ENCODE results near the gene CNTN4.

The CNTN4 gene

GRCh38 chr3:2536575-2536974 is 437.9 kb downstream of the CNTN4 start:
- no peak for TF ChIP-seq SPI1 (IDR thresholded peaks at IDR 0.05; ENCODE audit: borderline replicate concordance, low read depth)
- no peak for TF ChIP-seq GABPA (IDR thresholded peaks at IDR 0.05; ENCODE audit: low read depth)
- TF ChIP-seq, protein P1, sequence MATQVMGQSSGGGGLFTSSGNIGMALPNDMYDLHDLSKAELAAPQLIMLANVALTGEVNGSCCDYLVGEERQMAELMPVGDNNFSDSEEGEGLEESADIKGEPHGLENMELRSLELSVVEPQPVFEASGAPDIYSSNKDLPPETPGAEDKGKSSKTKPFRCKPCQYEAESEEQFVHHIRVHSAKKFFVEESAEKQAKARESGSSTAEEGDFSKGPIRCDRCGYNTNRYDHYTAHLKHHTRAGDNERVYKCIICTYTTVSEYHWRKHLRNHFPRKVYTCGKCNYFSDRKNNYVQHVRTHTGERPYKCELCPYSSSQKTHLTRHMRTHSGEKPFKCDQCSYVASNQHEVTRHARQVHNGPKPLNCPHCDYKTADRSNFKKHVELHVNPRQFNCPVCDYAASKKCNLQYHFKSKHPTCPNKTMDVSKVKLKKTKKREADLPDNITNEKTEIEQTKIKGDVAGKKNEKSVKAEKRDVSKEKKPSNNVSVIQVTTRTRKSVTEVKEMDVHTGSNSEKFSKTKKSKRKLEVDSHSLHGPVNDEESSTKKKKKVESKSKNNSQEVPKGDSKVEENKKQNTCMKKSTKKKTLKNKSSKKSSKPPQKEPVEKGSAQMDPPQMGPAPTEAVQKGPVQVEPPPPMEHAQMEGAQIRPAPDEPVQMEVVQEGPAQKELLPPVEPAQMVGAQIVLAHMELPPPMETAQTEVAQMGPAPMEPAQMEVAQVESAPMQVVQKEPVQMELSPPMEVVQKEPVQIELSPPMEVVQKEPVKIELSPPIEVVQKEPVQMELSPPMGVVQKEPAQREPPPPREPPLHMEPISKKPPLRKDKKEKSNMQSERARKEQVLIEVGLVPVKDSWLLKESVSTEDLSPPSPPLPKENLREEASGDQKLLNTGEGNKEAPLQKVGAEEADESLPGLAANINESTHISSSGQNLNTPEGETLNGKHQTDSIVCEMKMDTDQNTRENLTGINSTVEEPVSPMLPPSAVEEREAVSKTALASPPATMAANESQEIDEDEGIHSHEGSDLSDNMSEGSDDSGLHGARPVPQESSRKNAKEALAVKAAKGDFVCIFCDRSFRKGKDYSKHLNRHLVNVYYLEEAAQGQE (IDR thresholded peaks at IDR 0.05; ENCODE audit: insufficient replicate concordance, low read depth), result no peak
- no peak for TF ChIP-seq POLR2AphosphoS5 (IDR thresholded peaks at IDR 0.05; ENCODE audit: low read depth)
- TF ChIP-seq CTCF (IDR thresholded peaks at IDR 0.05; ENCODE audit: insufficient read depth, low read length), result no peak
- Histone ChIP-seq H3K4me3 (replicated peaks; ENCODE audit: insufficient read depth, low read length) (no peak overlapping the region), H3K27ac (replicated peaks) (no peak overlapping the region), H3K27me3 (ENCODE audit: insufficient read depth, poor library complexity, severe bottlenecking) (no peaks in the 10 kb centered on the region)
- DNase-seq (ENCODE audit: low read depth in 1 of 2, low spot score in 1 of 2), result no peak

DNA sequence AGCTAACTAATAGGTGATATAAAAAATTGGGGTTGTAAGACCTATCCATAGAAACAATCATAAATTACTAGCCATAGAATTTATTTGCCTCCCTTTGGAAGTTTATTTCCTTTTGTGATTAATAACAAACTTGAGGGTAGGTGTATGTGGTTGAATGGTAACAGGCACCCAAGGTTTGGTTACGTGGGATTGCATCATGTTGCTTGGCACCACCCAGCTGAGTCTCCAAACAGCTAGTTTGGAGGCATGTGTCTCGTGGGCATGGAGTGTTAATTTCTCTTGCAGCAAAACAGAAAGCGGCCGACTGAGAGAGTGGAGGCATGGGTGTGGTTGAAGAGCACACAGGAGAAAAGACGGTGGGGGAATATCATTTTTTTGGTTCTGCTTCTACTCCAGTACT is 441.4 kb downstream of the CNTN4 start:
- no peak for DNase-seq (ENCODE audit: low read depth in 1 of 2, low spot score in 1 of 2)
- H3K27ac ChIP-seq (replicated peaks), result no peak overlapping the region

DNA sequence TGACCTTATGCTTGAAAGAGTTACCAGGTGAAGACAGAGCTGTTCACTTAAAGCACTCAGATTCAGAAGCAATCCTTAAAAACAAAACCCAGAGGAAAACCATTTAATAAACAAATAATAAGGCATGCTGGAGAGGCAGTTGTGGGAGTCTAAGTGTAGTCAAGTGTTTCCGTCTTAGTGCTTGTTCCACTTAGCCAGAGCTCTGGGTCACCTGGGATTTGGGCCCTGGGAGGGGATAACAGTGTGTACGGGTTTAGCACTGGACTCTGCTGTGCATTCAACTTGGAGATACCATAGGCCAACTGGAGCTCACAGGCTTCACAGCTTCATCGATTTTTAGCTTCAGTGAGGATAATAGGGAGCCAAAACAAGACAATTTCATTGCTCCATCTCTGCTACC is 444.6 kb downstream of the CNTN4 start:
- no peak for DNase-seq (ENCODE audit: low read depth in 1 of 2, low spot score in 1 of 2)
- no peak for TF ChIP-seq GABPA (IDR thresholded peaks at IDR 0.05; ENCODE audit: low read depth)
- Histone ChIP-seq H3K27ac (replicated peaks) (no peak overlapping the region), H3K27me3 (ENCODE audit: insufficient read depth, poor library complexity, severe bottlenecking) (no peaks in the 10 kb centered on the region), H3K4me3 (replicated peaks; ENCODE audit: insufficient read depth, low read length) (no peak overlapping the region)

More for the DNA sequence above, 441.4 kb downstream of the CNTN4 start:
- Histone ChIP-seq H3K27me3 (ENCODE audit: insufficient read depth, poor library complexity, severe bottlenecking) (no peaks in the 10 kb centered on the region), H3K4me3 (replicated peaks; ENCODE audit: insufficient read depth, low read length) (no peak overlapping the region)
- TF ChIP-seq POLR2AphosphoS5 (IDR thresholded peaks at IDR 0.05; ENCODE audit: low read depth) (no peak), SPI1 (IDR thresholded peaks at IDR 0.05; ENCODE audit: borderline replicate concordance, low read depth) (no peak), GABPA (IDR thresholded peaks at IDR 0.05; ENCODE audit: low read depth) (no peak), CTCF (IDR thresholded peaks at IDR 0.05; ENCODE audit: insufficient read depth, low read length) (no peak)
- TF ChIP-seq, protein P1 (IDR thresholded peaks at IDR 0.05; ENCODE audit: insufficient replicate concordance, low read depth), result no peak

- Histone ChIP-seq H3K27me3 (ENCODE audit: insufficient read depth, poor library complexity, severe bottlenecking) (no peaks in the 10 kb centered on the region), H3K27ac (replicated peaks) (no peak overlapping the region), H3K4me3 (replicated peaks; ENCODE audit: insufficient read depth, low read length) (no peak overlapping the region)
- no peak for DNase-seq (ENCODE audit: low read depth in 1 of 2, low spot score in 1 of 2)
- TF ChIP-seq CTCF (IDR thresholded peaks at IDR 0.05; ENCODE audit: insufficient read depth, low read length), result no peak
- no peak for TF ChIP-seq POLR2AphosphoS5 (IDR thresholded peaks at IDR 0.05; ENCODE audit: low read depth)
- TF ChIP-seq, protein P1 (IDR thresholded peaks at IDR 0.05; ENCODE audit: insufficient replicate concordance, low read depth), result no peak
- no peak for TF ChIP-seq SPI1 (IDR thresholded peaks at IDR 0.05; ENCODE audit: borderline replicate concordance, low read depth)
- no peak for TF ChIP-seq GABPA (IDR thresholded peaks at IDR 0.05; ENCODE audit: low read depth)
Observed at GRCh38 chr3:2544212-2544611, 445.5 kb downstream of the CNTN4 start.
